Sigmoid colon (tissue), 7 donors: ENCODE data around the gene YTHDC2. TPM values are rescaled to one million over a fixed set of nuclear protein-coding genes. Genes with fewer than 3 reads are reported as not detected.
A peak's percentile ranks its signal among the peaks of the same experiment; 100 is the strongest.

ENCODE experiments used
- DNase-seq: peaks from one replicate; pipeline ENCODE4 v3.0.0-alpha.2; 2019
- H3K27ac ChIP-seq, 4 donors: fragments of 200-600 bp; sonication (generic); one replicate each; pipeline ENCODE4 v1.5.1; 2016 to 2019; ENCODE audit warnings: mild to moderate bottlenecking in 1 of 4
- H3K27me3 ChIP-seq, 3 donors: fragments of 200-600 bp; sonication (generic); one replicate each; pipeline ENCODE4 v1.5.1; 2019; ENCODE audit warnings: mild to moderate bottlenecking in 1 of 3
- H3K36me3 ChIP-seq, 4 donors: fragments of 200-600 bp; sonication (generic); one replicate each; pipeline ENCODE4 v1.5.1; 2016 to 2019
- H3K4me1 ChIP-seq, 4 donors: fragments of 200-600 bp; sonication (generic); one replicate each; pipeline ENCODE4 v1.5.1; 2017 to 2019
- H3K4me3 ChIP-seq, 4 donors: fragments of 200-600 bp; sonication (generic); one replicate each; pipeline ENCODE4 v1.5.1; 2017 to 2019; ENCODE audit warnings: mild to moderate bottlenecking in 2 of 4, moderate library complexity in 1 of 4
- H3K9me3 ChIP-seq, 4 donors: fragments of 200-600 bp in 3 of 4; sonication (generic) in 3 of 4; one replicate each; pipeline versions ENCODE4 v1.5.1 to v1.6.1; 2013 to 2019
- CTCF ChIP-seq, 4 experiments: fragments of 450-650 bp in 3 of 4; fragments of 200-600 bp in 1 of 4; IDR thresholded peaks; one replicate each; pipeline ENCODE4 v1.5.1; 2016 to 2019; ENCODE audit warnings: antibody characterized with exemption in 4 of 4, mild to moderate bottlenecking in 3 of 4, moderate library complexity in 2 of 4
- EP300 ChIP-seq, 4 donors: sonication (generic); formaldehyde crosslinking; IDR thresholded peaks; one replicate each; pipeline ENCODE4 v1.6.1; 2017; ENCODE audit warnings: antibody characterized with exemption in 4 of 4
- POLR2A ChIP-seq, 2 donors: fragments of 450-650 bp; IDR thresholded peaks; one replicate each; pipeline ENCODE4 v1.6.1; 2016; ENCODE audit warnings: antibody characterized with exemption in 2 of 2, mild to moderate bottlenecking in 2 of 2, moderate library complexity in 2 of 2
- POLR2AphosphoS5 ChIP-seq, 4 donors: sonication (generic); formaldehyde crosslinking; IDR thresholded peaks; one replicate each; pipeline ENCODE4 v1.6.1; 2017; ENCODE audit warnings: antibody characterized with exemption in 4 of 4
- WGBS, 2 donors: extraction: QIAGEN DNeasy Blood & Tissue Kit; methylation state at CpG; one replicate each; pipeline ENCODE4 v1.1.7; 2013; 5-methylcytosine and 5-hydroxymethylcytosine counted together
- intact Hi-C: fragments of 100-400 bp; cut with DNase I; formaldehyde crosslinking; loops from one replicate; pipeline ENCODE4 v1.15.1; 2023
- polyA plus RNA-seq, 3 donors: library from polyadenylated mRNA; stranded (reverse); fragments of 200-250 nt; gene quantifications; one replicate each; pipeline ENCODE4 v1.2.3, GENCODE V29; 2013
- total RNA-seq, 4 donors: library from RNA; depleted of rRNA; stranded (reverse); fragments of >200 nt; gene quantifications; one replicate each; pipeline ENCODE4 v1.1.0, GENCODE V29; 2016
- donor health status: healthy with polysubstance abuse.
- donor health status: Bipolar disorder and iron deficiency.
- donor health status: healthy.

Gene YTHDC2
- total and polyA plus RNA-seq, 7 donors = 4.9 to 21.9 (median 15.6) TPM

DNA sequence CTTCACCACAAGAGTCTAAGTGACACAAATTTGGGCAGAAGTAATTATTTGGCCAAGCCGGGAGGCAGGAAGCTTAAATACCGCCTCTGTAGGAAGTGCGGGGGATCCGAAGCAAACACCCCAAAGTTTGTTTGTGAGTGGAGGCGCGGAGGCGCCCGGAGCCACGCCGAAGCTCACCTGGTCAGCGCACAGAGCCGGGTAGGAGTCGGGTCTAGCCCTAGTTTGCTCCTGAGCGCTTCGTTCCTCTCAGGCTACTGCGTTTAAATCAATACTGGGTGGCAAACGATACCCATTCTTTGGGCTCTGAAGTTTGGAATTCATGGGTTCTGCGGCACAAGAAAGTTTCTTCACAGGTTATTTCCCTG is 26.1 kb upstream of the YTHDC2 start:
- H3K27me3 ChIP-seq = no peaks in the 10 kb centered on the region
- H3K4me1 ChIP-seq = peaks cover 0 to 22% (median 10%) of the 10 kb centered on the region in 4 donors
- 2 to 5% methylated on average over 18 of the region's 18 CpGs for WGBS, 2 donors
- TF ChIP-seq CTCF (IDR thresholded peaks at IDR 0.05) = no peak
- no peak for TF ChIP-seq POLR2A (IDR thresholded peaks at IDR 0.05)
- no peak for TF ChIP-seq POLR2AphosphoS5 (IDR thresholded peaks at IDR 0.05)
- no peak for TF ChIP-seq EP300 (IDR thresholded peaks at IDR 0.05)
- no peaks in the 10 kb centered on the region for H3K36me3 ChIP-seq
- peak overlapping the region in 2 of 4 donors; percentile 46 to 65 for H3K27ac ChIP-seq
- no peak for DNase-seq
- intact Hi-C loops = loop anchor here (10.0 kb wide), 1 partner anchor 193 kb away; no protein-coding TSS in a partner anchor
- peak overlapping the region; percentile 48 to 71 (median 66) for H3K4me3 ChIP-seq
- H3K9me3 ChIP-seq = peaks cover 0 to 11% (median 3%) of the 10 kb centered on the region in 4 donors

DNA sequence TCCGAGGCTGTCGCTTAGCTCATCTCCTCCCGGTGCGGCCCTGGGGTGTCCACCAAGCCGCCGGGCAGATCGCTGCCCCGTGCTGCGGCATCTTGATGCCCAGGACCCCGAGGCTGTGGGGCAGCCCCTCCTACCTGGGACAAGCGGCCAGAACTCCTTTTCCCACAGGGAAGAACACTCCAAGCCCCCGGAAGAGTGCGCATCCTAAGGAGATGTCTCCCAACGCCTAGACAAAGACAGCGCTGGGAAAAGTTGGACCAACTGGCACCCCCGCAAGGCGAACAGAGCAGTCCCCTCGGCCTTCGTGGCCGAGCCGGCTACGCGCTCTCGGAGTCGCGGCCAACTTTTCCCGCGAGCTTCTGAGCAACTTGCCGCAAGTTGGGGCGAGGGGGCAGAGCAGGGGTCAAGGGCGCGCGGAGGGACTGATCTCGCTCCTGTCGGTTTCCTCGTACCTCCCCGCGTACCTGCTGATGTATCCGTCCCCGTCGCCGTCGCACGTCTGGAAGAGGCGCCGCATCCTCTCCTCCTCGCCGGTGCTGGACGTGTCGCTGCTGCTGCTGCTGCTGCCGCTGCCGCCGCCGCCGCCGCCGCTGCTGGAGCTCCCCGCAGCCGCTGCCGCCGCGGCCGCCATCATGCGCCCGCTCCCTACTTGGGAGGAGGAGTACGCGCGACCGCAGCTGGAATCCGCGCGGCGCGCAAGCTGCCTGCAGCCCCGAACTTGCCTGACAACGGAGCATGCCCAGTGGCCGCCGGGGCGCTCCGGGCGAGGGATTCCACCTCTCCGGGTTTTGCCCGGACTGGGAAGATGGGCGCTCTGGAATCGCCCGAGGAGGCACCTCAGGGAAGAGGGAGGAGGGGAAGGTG is 25.5 kb upstream of the YTHDC2 start, which contains the start of gene MCC:
MCC (minus strand) TSS at position 673 of the 864 bp plus-strand sequence.
- H3K4me1 ChIP-seq = peaks cover 0 to 22% (median 10%) of the 10 kb centered on the region in 4 donors
- intact Hi-C loops = loop anchor here (10.0 kb wide), 1 partner anchor 193 kb away; no protein-coding TSS in a partner anchor
- peak within 1 kb of the TSS; percentile 48 to 71 (median 66) for H3K4me3 ChIP-seq
- WGBS, 2 donors = 1% methylated on average over 86 of the region's 86 CpGs
- H3K27me3 ChIP-seq = no peaks in the 10 kb centered on the region
- H3K36me3 ChIP-seq = no peaks in the 10 kb centered on the region
- peak; percentile 88 for DNase-seq
- H3K9me3 ChIP-seq = peaks cover 0 to 11% (median 3%) of the 10 kb centered on the region in 4 donors
- H3K27ac ChIP-seq = peak within 1 kb of the TSS in 3 of 4 donors; percentile 46 to 65 (median 50)
- TF ChIP-seq CTCF (IDR thresholded peaks at IDR 0.05) (no peak), POLR2AphosphoS5 (IDR thresholded peaks at IDR 0.05) (peak in 2 of 4 donors; percentile 21 to 54)

GRCh38 chr5:113488645-113489184 is 24.8 kb upstream of the YTHDC2 start:
- peak overlapping the region in 3 of 4 donors; percentile 46 to 65 (median 50) for H3K27ac ChIP-seq
- H3K4me3 ChIP-seq = peak overlapping the region; percentile 48 to 71 (median 66)
- DNase-seq = no peak
- intact Hi-C loops = loop anchor here (10.0 kb wide), 1 partner anchor 194 kb away; no protein-coding TSS in a partner anchor
- TF ChIP-seq POLR2AphosphoS5 (IDR thresholded peaks at IDR 0.05) = no peak
- TF ChIP-seq POLR2A (IDR thresholded peaks at IDR 0.05) = no peak
- H3K27me3 ChIP-seq = no peaks in the 10 kb centered on the region
- peaks cover 0 to 11% (median 3%) of the 10 kb centered on the region in 4 donors for H3K9me3 ChIP-seq
- H3K36me3 ChIP-seq = no peaks in the 10 kb centered on the region
- peaks cover 0 to 22% (median 10%) of the 10 kb centered on the region in 4 donors for H3K4me1 ChIP-seq
- WGBS, 2 donors = 8 to 23% methylated on average over 20 of the region's 20 CpGs

- H3K4me1 ChIP-seq = peaks cover 0 to 22% (median 10%) of the 10 kb centered on the region in 4 donors
- no peaks in the 10 kb centered on the region for H3K36me3 ChIP-seq
- no peak overlapping the region for H3K4me3 ChIP-seq
- H3K27me3 ChIP-seq = no peaks in the 10 kb centered on the region
- H3K27ac ChIP-seq = peak overlapping the region in 2 of 4 donors; percentile 46 to 65
- intact Hi-C loops = loop anchor here (10.0 kb wide), 1 partner anchor 194 kb away; no protein-coding TSS in a partner anchor
- 18 to 27% methylated on average over 3 of the region's 3 CpGs for WGBS, 2 donors
- H3K9me3 ChIP-seq = peaks cover 0 to 11% (median 3%) of the 10 kb centered on the region in 4 donors
- DNase-seq = no peak
- peak in 1 of 4 donors; percentile 8 for TF ChIP-seq POLR2AphosphoS5 (IDR thresholded peaks at IDR 0.05)
- no peak for TF ChIP-seq POLR2A (IDR thresholded peaks at IDR 0.05)
These were observed 24.2 kb upstream of the YTHDC2 start for GRCh38 chr5:113489299-113489698.

DNA sequence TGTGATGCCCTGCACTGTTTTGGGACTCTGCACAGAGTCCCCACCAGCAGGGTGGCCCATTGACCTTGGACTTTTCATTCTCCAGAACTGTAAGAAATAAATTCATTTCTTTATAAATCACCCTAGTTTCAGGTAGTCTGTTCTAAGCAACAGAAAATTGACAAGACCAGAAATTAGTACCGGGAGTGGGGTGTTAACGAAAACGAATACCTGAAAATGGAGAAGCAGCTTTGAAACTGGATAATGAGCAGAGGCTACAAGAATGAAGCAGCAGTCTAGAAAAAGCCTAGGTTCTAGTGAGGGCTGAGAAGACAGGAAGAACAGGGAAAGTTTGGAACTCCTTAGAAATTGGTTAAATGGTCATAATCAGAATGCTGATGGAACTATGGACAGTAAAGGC is 23.2 kb upstream of the YTHDC2 start:
- DNase-seq = no peak
- peaks cover 0 to 22% (median 10%) of the 10 kb centered on the region in 4 donors for H3K4me1 ChIP-seq
- TF ChIP-seq EP300 (IDR thresholded peaks at IDR 0.05) (no peak), CTCF (IDR thresholded peaks at IDR 0.05) (no peak), POLR2AphosphoS5 (IDR thresholded peaks at IDR 0.05) (no peak), POLR2A (IDR thresholded peaks at IDR 0.05) (no peak)
- H3K27me3 ChIP-seq = no peaks in the 10 kb centered on the region
- H3K27ac ChIP-seq = no peak overlapping the region
- H3K4me3 ChIP-seq = no peak overlapping the region
- intact Hi-C loops = no loop called here
- peaks cover 0 to 11% (median 3%) of the 10 kb centered on the region in 4 donors for H3K9me3 ChIP-seq
- 97 to 98% methylated on average over 3 of the region's 3 CpGs for WGBS, 2 donors
- H3K36me3 ChIP-seq = no peaks in the 10 kb centered on the region
